ENCODE results near the gene ZNF524.

- TF ChIP-seq CTCF (IDR thresholded peaks at IDR 0.05; ENCODE audit: insufficient read depth, low read depth, low read length): no peak
- no peak for TF ChIP-seq EZH2 (IDR thresholded peaks at IDR 0.05; ENCODE audit: insufficient read depth, low read length)
Measured at GRCh38 chr19:55584871-55585270, 15.2 kb upstream of the ZNF524 start.
